SK-N-SH (cell line): ENCODE measurements around the gene TMEFF1. TPM values are rescaled to one million over a fixed set of nuclear protein-coding genes. Genes with fewer than 3 reads are reported as not detected.
"Not testable (repeated sequence)": the region's sequence is repeated elsewhere in the genome, so short reads cannot be mapped to it uniquely, and the experiment has no call there.

Experiments
- CTCF ChIA-PET: fragments of 300-600, 350-600 bp; formaldehyde crosslinking; extraction: SDS; loops from one replicate; lab custom pipeline; 2021; lab: Yijun Ruan, JAX
- POLR2A ChIA-PET: fragments of 350-600 bp; sonication (Branson Sonifier 250); formaldehyde crosslinking; extraction: SDS; loops from one replicate; lab custom pipeline; 2020; ENCODE audit warnings: antibody characterized with exemption, inconsistent platforms; lab: Yijun Ruan, JAX
- DNase-seq: peaks from one replicate; pipeline ENCODE4 v3.0.0; 2012
- H2AFZ ChIP-seq: fragments of 200-600 bp; sonication (generic); 2 replicates; pipeline ENCODE4 v1.8.1; 2016; ENCODE audit warnings: antibody characterized with exemption, mild to moderate bottlenecking, low read depth
- H3F3A ChIP-seq: fragments of 200-600 bp; sonication (generic); replicated peaks from 2 replicates; pipeline ENCODE3; 2016; ENCODE audit warnings: antibody characterized with exemption, mild to moderate bottlenecking; ENCODE audit not compliant: insufficient read depth
- H3K27ac ChIP-seq, 2 experiments: fragments of 200-500 bp in 1 of 2; fragments of 200-600 bp in 1 of 2; sonication (Bioruptor generic) in 1 of 2; sonication (generic), shearing (Covaris generic) in 1 of 2; 2 replicates each; pipeline versions ENCODE4 v1.5.1 to v1.6.1; 2014 to 2016; ENCODE audit warnings: low read depth in 2 of 2, inconsistent platforms in 1 of 2, low read length in 1 of 2, mild to moderate bottlenecking in 1 of 2, mixed read lengths in 1 of 2
- H3K27me3 ChIP-seq: fragments of 200-600 bp; sonication (generic), shearing (Covaris generic); 2 replicates; pipeline ENCODE4 v1.6.1; 2016; ENCODE audit warnings: mixed run types; ENCODE audit not compliant: insufficient read depth
- H3K36me3 ChIP-seq, 2 experiments: fragments of 200-500 bp in 1 of 2; fragments of 200-600 bp in 1 of 2; sonication (Bioruptor generic) in 1 of 2; sonication (generic) in 1 of 2; replicated peaks in 1 of 2; 2 replicates each; pipeline versions ENCODE3 to v1.5.1; 2014 to 2016; ENCODE audit warnings: low read length in 1 of 2, mild to moderate bottlenecking in 1 of 2; ENCODE audit not compliant: insufficient read depth in 2 of 2, control insufficient read depth in 1 of 2
- H3K4me1 ChIP-seq, 2 experiments: fragments of 200-500 bp in 1 of 2; fragments of 200-600 bp in 1 of 2; sonication (Bioruptor generic) in 1 of 2; sonication (generic), shearing (Covaris generic) in 1 of 2; 2 replicates each; pipeline versions ENCODE4 v1.5.1 to v1.6.1; 2014 to 2016; ENCODE audit warnings: low read depth in 1 of 2, low read length in 1 of 2, mixed run types in 1 of 2; ENCODE audit not compliant: insufficient read depth in 2 of 2, control insufficient read depth in 1 of 2
- H3K4me2 ChIP-seq: fragments of 200-600 bp; sonication (generic), shearing (Covaris generic); 2 replicates; pipeline ENCODE4 v1.6.1; 2017; ENCODE audit warnings: mixed run types
- H3K4me3 ChIP-seq, 2 experiments: fragments of 200-500 bp in 1 of 2; fragments of 200-600 bp in 1 of 2; sonication (Bioruptor generic) in 1 of 2; sonication (generic), shearing (Covaris generic) in 1 of 2; 2 replicates each; pipeline versions ENCODE4 v1.5.1 to v1.8.1; 2014 to 2016; ENCODE audit warnings: low read depth in 2 of 2, inconsistent platforms in 1 of 2, low read length in 1 of 2, mild to moderate bottlenecking in 1 of 2, mixed read lengths in 1 of 2, moderate library complexity in 1 of 2
- H3K79me2 ChIP-seq: fragments of 200-600 bp; sonication (generic); 2 replicates; pipeline ENCODE4 v1.8.1; 2017; ENCODE audit warnings: mild to moderate bottlenecking; ENCODE audit not compliant: insufficient read depth
- H3K9ac ChIP-seq: fragments of 200-600 bp; sonication (generic); 2 replicates; pipeline ENCODE4 v1.6.1; 2017; ENCODE audit warnings: mixed run types
- H3K9me2 ChIP-seq: fragments of 200-600 bp; sonication (generic); 2 replicates; pipeline ENCODE4 v1.6.1; 2017; ENCODE audit warnings: mixed run types
- H3K9me3 ChIP-seq: fragments of 200-600 bp; sonication (generic); 2 replicates; pipeline ENCODE4 v1.6.1; 2017; ENCODE audit warnings: mixed run types, mild to moderate bottlenecking, moderate library complexity
- H4K20me1 ChIP-seq: fragments of 200-600 bp; sonication (generic); 2 replicates; pipeline ENCODE4 v1.6.1; 2017; ENCODE audit warnings: mild to moderate bottlenecking, mixed run types; ENCODE audit not compliant: insufficient read depth
- EP300 ChIP-seq, 2 experiments: IDR thresholded peaks; 2 replicates each; pipeline versions ENCODE4 v1.4.0 to v1.6.1; 2012; ENCODE audit warnings: borderline replicate concordance in 1 of 2, low read depth in 1 of 2, low read length in 1 of 2
- FOSL2 ChIP-seq: IDR thresholded peaks from 2 replicates; pipeline ENCODE4 v1.4.0; 2012; ENCODE audit warnings: low read depth, mild to moderate bottlenecking, moderate library complexity, borderline replicate concordance
- FOXJ3 ChIP-seq: sonication (generic); formaldehyde crosslinking; IDR thresholded peaks from 2 replicates; pipeline ENCODE4 v1.5.1; 2020; ENCODE audit warnings: mild to moderate bottlenecking, missing genetic modification reagents
- GATA2 ChIP-seq: sonication (generic); formaldehyde crosslinking; IDR thresholded peaks from 2 replicates; pipeline ENCODE4 v1.5.0; 2020; ENCODE audit warnings: mild to moderate bottlenecking, missing genetic modification reagents
- MEF2A ChIP-seq: IDR thresholded peaks from 2 replicates; pipeline ENCODE4 v1.4.0; 2012; ENCODE audit warnings: low read depth, borderline replicate concordance
- MXI1 ChIP-seq: IDR thresholded peaks from 2 replicates; pipeline ENCODE4 v1.6.1; 2012; ENCODE audit warnings: mild to moderate bottlenecking, low read depth, low read length, improper control_type of control experiment
- NFIC ChIP-seq: IDR thresholded peaks from 2 replicates; pipeline ENCODE4 v1.4.0; 2012; ENCODE audit warnings: borderline replicate concordance
- POLR2AphosphoS5 ChIP-seq: IDR thresholded peaks from 2 replicates; pipeline ENCODE4 v1.6.1; 2012; ENCODE audit warnings: low read depth, low read length
- RAD21 ChIP-seq: IDR thresholded peaks from 2 replicates; pipeline ENCODE4 v1.6.1; 2012; ENCODE audit warnings: mild to moderate bottlenecking, low read length
- RCOR1 ChIP-seq: fragments of 150-350 bp; IDR thresholded peaks from 2 replicates; pipeline ENCODE4 v1.6.1; 2017; ENCODE audit warnings: antibody characterized with exemption, low read length
- RFX5 ChIP-seq: IDR thresholded peaks from 2 replicates; pipeline ENCODE4 v1.6.1; 2012; ENCODE audit warnings: mild to moderate bottlenecking, improper control_type of control experiment, low read length
- SIN3A ChIP-seq: IDR thresholded peaks from 2 replicates; pipeline ENCODE4 v1.6.1; 2012; ENCODE audit warnings: low read depth, mild to moderate bottlenecking, low read length, moderate library complexity, borderline replicate concordance
- TCF12 ChIP-seq: IDR thresholded peaks from 2 replicates; pipeline ENCODE4 v1.4.0; 2012
- YY1 ChIP-seq: IDR thresholded peaks from 2 replicates; pipeline ENCODE4 v1.4.0; 2012; ENCODE audit warnings: low read depth, mild to moderate bottlenecking
- WGBS: methylation state at CpG from one replicate; pipeline ENCODE4 v1.1.6; 2017; ENCODE audit warnings: low lambda C conversion rate; 5-methylcytosine and 5-hydroxymethylcytosine counted together
- polyA plus RNA-seq, 3 experiments: library from polyadenylated mRNA; depleted of rRNA; stranded (reverse); fragments of >200 nt; gene quantifications; 2 replicates each; pipeline ENCODE4 v1.2.3, GENCODE V29; 2012
- TF ChIP-seq, protein P1 (sequence below): IDR thresholded peaks from 2 replicates; pipeline ENCODE4 v1.6.1; 2012; ENCODE audit warnings: mild to moderate bottlenecking, low read depth, low read length, moderate library complexity
- TF ChIP-seq, protein P2 (sequence below): fragments of 150-350 bp; IDR thresholded peaks from 2 replicates; pipeline ENCODE4 v1.6.1; 2016; ENCODE audit warnings: mild to moderate bottlenecking, low read depth, low read length
- TF ChIP-seq, protein P3 (sequence below): IDR thresholded peaks from 2 replicates; pipeline ENCODE4 v1.4.0; 2012; ENCODE audit warnings: low read depth, borderline replicate concordance
- TF ChIP-seq, protein P4 (sequence below): IDR thresholded peaks from 2 replicates; pipeline ENCODE4 v1.4.0; 2012; ENCODE audit warnings: low read depth

Gene TMEFF1
- polyA plus RNA-seq, 1 of the 3 experiments (the other 2 are of a cell fraction) = 2.5 TPM

DNA sequence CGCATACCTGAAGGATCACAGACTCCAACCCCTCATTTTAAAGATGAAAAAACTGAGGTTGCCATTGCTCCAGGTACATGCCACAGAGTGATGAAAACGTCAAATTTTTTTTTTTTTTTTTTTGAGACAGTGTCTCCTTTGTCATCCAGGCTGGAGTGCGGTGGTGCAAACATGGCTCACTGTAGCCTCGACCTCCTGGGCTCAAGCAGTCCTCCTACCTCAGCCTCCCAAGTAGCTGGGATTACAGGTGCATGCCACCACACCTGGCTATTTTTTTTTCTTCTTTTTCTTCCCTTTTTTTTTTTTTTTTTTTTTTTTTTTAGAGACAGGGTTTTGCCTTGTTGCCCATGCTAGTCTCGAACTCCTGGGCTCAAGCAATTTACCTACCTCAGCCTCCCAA is 32.5 kb upstream of the TMEFF1 start:
- Histone ChIP-seq H3K36me3 (peaks cover 7 to 43% of the 10 kb centered on the region in 2 experiments), H3K79me2 (peaks cover 100% of the 10 kb centered on the region), H3F3A (peaks cover 12% of the 10 kb centered on the region), H3K4me1 (peaks cover 0 to 11% of the 10 kb centered on the region in 2 experiments; a peak in 3 of 4 replicates), H4K20me1 (peaks cover 94% of the 10 kb centered on the region)
- H3K27me3 ChIP-seq, H3K4me3 ChIP-seq, H3K27ac ChIP-seq, CTCF ChIA-PET, H3K9ac ChIP-seq, H2AFZ ChIP-seq, H3K4me2 ChIP-seq, H3K9me3 ChIP-seq, H3K9me2 ChIP-seq, POLR2A ChIA-PET, DNase-seq: not testable (repeated sequence)
- 93% methylated on average over 5 of the region's 5 CpGs for WGBS

DNA sequence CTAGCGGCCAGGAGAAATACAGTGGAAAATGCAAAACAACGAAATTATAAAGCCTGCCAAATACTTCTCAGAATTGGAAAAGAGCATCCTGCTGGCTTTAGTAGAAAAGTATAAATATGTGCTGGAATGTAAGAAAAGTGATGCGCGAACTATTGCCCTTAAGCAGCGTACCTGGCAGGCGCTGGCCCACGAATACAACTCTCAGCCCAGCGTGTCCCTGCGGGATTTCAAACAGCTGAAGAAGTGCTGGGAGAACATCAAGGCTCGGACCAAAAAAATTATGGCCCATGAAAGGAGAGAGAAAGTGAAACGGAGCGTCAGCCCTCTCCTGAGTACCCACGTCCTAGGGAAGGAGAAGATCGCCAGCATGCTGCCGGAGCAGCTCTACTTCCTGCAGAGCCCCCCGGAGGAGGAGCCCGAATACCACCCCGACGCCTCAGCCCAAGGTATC is 31.0 kb upstream of the TMEFF1 start:
- H3K4me2 ChIP-seq = no peak overlapping the region
- no peak overlapping the region for H3K9ac ChIP-seq
- H3K79me2 ChIP-seq = peaks cover 100% of the 10 kb centered on the region
- no peak for DNase-seq
- TF ChIP-seq GATA2 (CRISPR knock-in tag) (no peak), TCF12 (no peak), MXI1 (no peak), YY1 (no peak), NFIC (no peak), RFX5 (no peak), FOSL2 (no peak), MEF2A (no peak), SIN3A (no peak), POLR2AphosphoS5 (no peak), EP300 (IDR thresholded peaks at IDR 0.05; ENCODE audit: borderline replicate concordance in 1 of 2, low read depth in 1 of 2, low read length in 1 of 2) (no peak), RCOR1 (no peak), RAD21 (no peak), FOXJ3 (CRISPR knock-in tag) (no peak)
- TF ChIP-seq, protein P1, sequence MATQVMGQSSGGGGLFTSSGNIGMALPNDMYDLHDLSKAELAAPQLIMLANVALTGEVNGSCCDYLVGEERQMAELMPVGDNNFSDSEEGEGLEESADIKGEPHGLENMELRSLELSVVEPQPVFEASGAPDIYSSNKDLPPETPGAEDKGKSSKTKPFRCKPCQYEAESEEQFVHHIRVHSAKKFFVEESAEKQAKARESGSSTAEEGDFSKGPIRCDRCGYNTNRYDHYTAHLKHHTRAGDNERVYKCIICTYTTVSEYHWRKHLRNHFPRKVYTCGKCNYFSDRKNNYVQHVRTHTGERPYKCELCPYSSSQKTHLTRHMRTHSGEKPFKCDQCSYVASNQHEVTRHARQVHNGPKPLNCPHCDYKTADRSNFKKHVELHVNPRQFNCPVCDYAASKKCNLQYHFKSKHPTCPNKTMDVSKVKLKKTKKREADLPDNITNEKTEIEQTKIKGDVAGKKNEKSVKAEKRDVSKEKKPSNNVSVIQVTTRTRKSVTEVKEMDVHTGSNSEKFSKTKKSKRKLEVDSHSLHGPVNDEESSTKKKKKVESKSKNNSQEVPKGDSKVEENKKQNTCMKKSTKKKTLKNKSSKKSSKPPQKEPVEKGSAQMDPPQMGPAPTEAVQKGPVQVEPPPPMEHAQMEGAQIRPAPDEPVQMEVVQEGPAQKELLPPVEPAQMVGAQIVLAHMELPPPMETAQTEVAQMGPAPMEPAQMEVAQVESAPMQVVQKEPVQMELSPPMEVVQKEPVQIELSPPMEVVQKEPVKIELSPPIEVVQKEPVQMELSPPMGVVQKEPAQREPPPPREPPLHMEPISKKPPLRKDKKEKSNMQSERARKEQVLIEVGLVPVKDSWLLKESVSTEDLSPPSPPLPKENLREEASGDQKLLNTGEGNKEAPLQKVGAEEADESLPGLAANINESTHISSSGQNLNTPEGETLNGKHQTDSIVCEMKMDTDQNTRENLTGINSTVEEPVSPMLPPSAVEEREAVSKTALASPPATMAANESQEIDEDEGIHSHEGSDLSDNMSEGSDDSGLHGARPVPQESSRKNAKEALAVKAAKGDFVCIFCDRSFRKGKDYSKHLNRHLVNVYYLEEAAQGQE = no peak
- TF ChIP-seq, protein P2, sequence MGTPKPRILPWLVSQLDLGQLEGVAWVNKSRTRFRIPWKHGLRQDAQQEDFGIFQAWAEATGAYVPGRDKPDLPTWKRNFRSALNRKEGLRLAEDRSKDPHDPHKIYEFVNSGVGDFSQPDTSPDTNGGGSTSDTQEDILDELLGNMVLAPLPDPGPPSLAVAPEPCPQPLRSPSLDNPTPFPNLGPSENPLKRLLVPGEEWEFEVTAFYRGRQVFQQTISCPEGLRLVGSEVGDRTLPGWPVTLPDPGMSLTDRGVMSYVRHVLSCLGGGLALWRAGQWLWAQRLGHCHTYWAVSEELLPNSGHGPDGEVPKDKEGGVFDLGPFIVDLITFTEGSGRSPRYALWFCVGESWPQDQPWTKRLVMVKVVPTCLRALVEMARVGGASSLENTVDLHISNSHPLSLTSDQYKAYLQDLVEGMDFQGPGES = no peak
- TF ChIP-seq, protein P3, sequence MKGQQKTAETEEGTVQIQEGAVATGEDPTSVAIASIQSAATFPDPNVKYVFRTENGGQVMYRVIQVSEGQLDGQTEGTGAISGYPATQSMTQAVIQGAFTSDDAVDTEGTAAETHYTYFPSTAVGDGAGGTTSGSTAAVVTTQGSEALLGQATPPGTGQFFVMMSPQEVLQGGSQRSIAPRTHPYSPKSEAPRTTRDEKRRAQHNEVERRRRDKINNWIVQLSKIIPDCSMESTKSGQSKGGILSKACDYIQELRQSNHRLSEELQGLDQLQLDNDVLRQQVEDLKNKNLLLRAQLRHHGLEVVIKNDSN = no peak
- TF ChIP-seq, protein P4, sequence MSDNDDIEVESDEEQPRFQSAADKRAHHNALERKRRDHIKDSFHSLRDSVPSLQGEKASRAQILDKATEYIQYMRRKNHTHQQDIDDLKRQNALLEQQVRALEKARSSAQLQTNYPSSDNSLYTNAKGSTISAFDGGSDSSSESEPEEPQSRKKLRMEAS = no peak
- TF ChIP-seq, all 33 proteins: peak for 0
- CTCF ChIA-PET = interaction anchor here (0.6 to 1.5 kb wide), 4 partner anchors 13 to 1257 kb away, joined by 3 to 4 read pairs (median 3); no protein-coding TSS in a partner anchor
- Histone ChIP-seq H3K9me2 (no peaks in the 10 kb centered on the region), H2AFZ (no peak overlapping the region), H3F3A (peaks cover 8% of the 10 kb centered on the region), H4K20me1 (peaks cover 94% of the 10 kb centered on the region), H3K27me3 (no peaks in the 10 kb centered on the region), H3K4me3 (no peak overlapping the region), H3K4me1 (peaks cover 0 to 11% of the 10 kb centered on the region in 2 experiments; a peak in 3 of 4 replicates), H3K9me3 (no peaks in the 10 kb centered on the region), H3K27ac (no peak overlapping the region), H3K36me3 (peaks cover 11 to 52% of the 10 kb centered on the region in 2 experiments)
- 98% methylated on average over 19 of the region's 19 CpGs for whole genome bisulfite sequencing
- POLR2A ChIA-PET = no interaction called here
